HepG2 (cell line): ENCODE data around the gene NAPB. TPM values are rescaled to one million over a fixed set of nuclear protein-coding genes. Genes with fewer than 3 reads are reported as not detected.

Source experiments
- BCLAF1 ChIP-seq: fragments of 450-650 bp; IDR thresholded peaks from 2 replicates; pipeline ENCODE4 v1.6.1; 2017; ENCODE audit warnings: mild to moderate bottlenecking
- CAMTA2 ChIP-seq: sonication (generic); formaldehyde crosslinking; IDR thresholded peaks from 2 replicates; pipeline ENCODE4 v1.4.0; 2020; ENCODE audit warnings: mild to moderate bottlenecking, missing genetic modification reagents, borderline replicate concordance
- CEBPZ ChIP-seq: IDR thresholded peaks from 2 replicates; pipeline ENCODE4 v1.6.1; 2012; ENCODE audit warnings: low read length, improper control_type of control experiment
- DNMT3B ChIP-seq: conservative IDR thresholded peaks from 2 replicates; pipeline ENCODE4 v1.6.1; 2016; ENCODE audit warnings: missing biosample characterization, control low read depth
- ETV5 ChIP-seq: IDR thresholded peaks from 2 replicates; pipeline ENCODE4 v1.6.1; 2018; ENCODE audit warnings: missing biosample characterization, missing genetic modification reagents, inconsistent platforms, borderline replicate concordance
- GRHL1 ChIP-seq: sonication (generic); formaldehyde crosslinking; conservative IDR thresholded peaks from 2 replicates; pipeline ENCODE4 v1.8.0; 2022; ENCODE audit warnings: missing genetic modification reagents
- HES4 ChIP-seq: sonication (generic); formaldehyde crosslinking; IDR thresholded peaks from 2 replicates; pipeline ENCODE4 v1.9.0; 2021; ENCODE audit warnings: mild to moderate bottlenecking, missing genetic modification reagents, borderline replicate concordance
- KMT2B ChIP-seq: IDR thresholded peaks from 2 replicates; pipeline ENCODE4 v1.6.1; 2016; ENCODE audit warnings: missing genetic modification reagents, missing compliant biosample characterization
- MIER2 ChIP-seq: IDR thresholded peaks from 2 replicates; pipeline ENCODE4 v1.6.1; 2016; ENCODE audit warnings: missing biosample characterization, missing genetic modification reagents
- MZF1 ChIP-seq: sonication (generic); formaldehyde crosslinking; IDR thresholded peaks from 2 replicates; pipeline ENCODE4 v1.8.1; 2023; ENCODE audit warnings: mild to moderate bottlenecking, missing genetic modification reagents, borderline replicate concordance
- NR2F2 ChIP-seq: IDR thresholded peaks from 2 replicates; pipeline ENCODE4 v1.6.1; 2012; ENCODE audit warnings: low read depth, inconsistent platforms, borderline replicate concordance
- RBAK ChIP-seq: sonication (generic); formaldehyde crosslinking; IDR thresholded peaks from 2 replicates; pipeline ENCODE4 v1.5.1; 2020; ENCODE audit warnings: mild to moderate bottlenecking, missing genetic modification reagents
- REXO4 ChIP-seq: sonication (generic); formaldehyde crosslinking; IDR thresholded peaks from 2 replicates; pipeline ENCODE4 v1.8.0; 2022; ENCODE audit warnings: missing genetic modification reagents, mild to moderate bottlenecking, borderline replicate concordance
- RFX1 ChIP-seq: fragments of 450-650 bp; IDR thresholded peaks from 2 replicates; pipeline ENCODE4 v1.6.1; 2017
- RNF2 ChIP-seq: fragments of 450-650 bp; conservative IDR thresholded peaks from 2 replicates; pipeline ENCODE4 v1.6.1; 2016; ENCODE audit warnings: low read depth
- SIN3A ChIP-seq: IDR thresholded peaks from 2 replicates; pipeline ENCODE4 v1.6.1; 2011; ENCODE audit warnings: low read depth, mild to moderate bottlenecking, control low read depth, low read length, borderline replicate concordance
- ZNF136 ChIP-seq: sonication (generic); formaldehyde crosslinking; IDR thresholded peaks from 2 replicates; pipeline ENCODE4 v1.8.1; 2022; ENCODE audit warnings: low read depth, mild to moderate bottlenecking, moderate library complexity, missing genetic modification reagents
- ZNF292 ChIP-seq: sonication (generic); formaldehyde crosslinking; IDR thresholded peaks from 2 replicates; pipeline ENCODE4 v1.8.1; 2022; ENCODE audit warnings: mild to moderate bottlenecking, low read depth, missing genetic modification reagents, borderline replicate concordance
- ZNF367 ChIP-seq: sonication (generic); formaldehyde crosslinking; IDR thresholded peaks from 2 replicates; pipeline ENCODE4 v1.4.0; 2020; ENCODE audit warnings: missing genetic modification reagents, borderline replicate concordance
- ZNF564 ChIP-seq: sonication (generic); formaldehyde crosslinking; IDR thresholded peaks from 2 replicates; pipeline ENCODE4 v1.8.1; 2023; ENCODE audit warnings: mild to moderate bottlenecking, missing genetic modification reagents
- ZNF792 ChIP-seq: IDR thresholded peaks from 2 replicates; pipeline ENCODE4 v1.6.1; 2016
- ZSCAN20 ChIP-seq: sonication (generic); formaldehyde crosslinking; IDR thresholded peaks from 2 replicates; pipeline ENCODE4 v1.4.0; 2020; ENCODE audit warnings: missing genetic modification reagents, mild to moderate bottlenecking, borderline replicate concordance
- polyA plus RNA-seq, 8 experiments: library from polyadenylated mRNA; depleted of rRNA in 3 of 8; stranded (reverse) in 7 of 8; unstranded in 1 of 8; fragments of >200 nt; fragmentation: Illumina TruSeq in 4 of 8; extraction: Trizol in 4 of 8; gene quantifications; 2 replicates each; pipeline versions ENCODE4 v1.2.1 to v1.2.3, GENCODE V29; 2011 to 2016; ENCODE audit warnings: low read depth in 4 of 8, missing spikeins in 1 of 8, mixed read lengths in 1 of 8; ENCODE audit not compliant: insufficient read depth in 1 of 8
- total RNA-seq, 5 experiments: library from RNA; depleted of rRNA; stranded (reverse); fragments of >200 nt; fragmentation: Illumina TruSeq; extraction: Trizol; gene quantifications; 2 replicates each; pipeline ENCODE4 v1.2.3, GENCODE V29; 2016; ENCODE audit warnings: low read depth in 1 of 5

Gene NAPB
- total and polyA plus RNA-seq, 2 of the 13 experiments (the other 11 are each of a cell fraction or from before 2014, with no cell fraction given), result 15.2 to 16.1 TPM

- TF ChIP-seq CAMTA2 (CRISPR knock-in tag) (peak; percentile 41; the same call in 1 of the 2 replicates), ETV5 (CRISPR knock-in tag) (peak; percentile 59), REXO4 (CRISPR knock-in tag) (peak; percentile 87; the same call in 1 of the 2 replicates), ZNF136 (CRISPR knock-in tag) (peak; percentile 41; the same call in 1 of the 2 replicates), RNF2 (peak; percentile 99), RBAK (0 out of 2 replicates have a peak, but pooled peaks have one; percentile 62), SIN3A (peak; percentile 53), GRHL1 (CRISPR knock-in tag) (no peak), HES4 (peak; percentile 90), ZNF292 (peak; percentile 94), KMT2B (CRISPR knock-in tag) (peak; percentile 84), ZSCAN20 (CRISPR knock-in tag) (peak; percentile 93; the same call in 1 of the 2 replicates), DNMT3B (peak; percentile 97), MIER2 (CRISPR knock-in tag) (no peak), RFX1 (no peak), ZNF564 (no peak; the same call in 1 of the 2 replicates), CEBPZ (no peak), NR2F2 (no peak; the same call in 1 of the 2 replicates), MZF1 (CRISPR knock-in tag) (0 out of 2 replicates have a peak, but pooled peaks have one; percentile 85), ZNF367 (CRISPR knock-in tag) (peak; percentile 28; the same call in 1 of the 2 replicates), ZNF792 (CRISPR knock-in tag) (peak; percentile 33; the same call in 1 of the 2 replicates), BCLAF1 (no peak)
Measured at GRCh38 chr20:23350196-23350903, 70.9 kb downstream of the NAPB start, which contains the start of gene NXT1 (continued).
